ENCODE measurements around the gene CDK18. TPM values are rescaled to one million over a fixed set of nuclear protein-coding genes. Genes with fewer than 3 reads are reported as not detected.

Gene CDK18
- total and polyA plus RNA-seq, 2 of the 8 experiments (the other 6 are each of a cell fraction or from before 2014, with no cell fraction given): 31.2 to 44.0 TPM

- no peak for TF ChIP-seq POLR2AphosphoS5 (IDR thresholded peaks at IDR 0.05; ENCODE audit: low read depth, low read length)
- TF ChIP-seq CEBPB (IDR thresholded peaks at IDR 0.05; ENCODE audit: low read depth, low read length): no peak
- no peak for TF ChIP-seq CHD1 (IDR thresholded peaks at IDR 0.05; ENCODE audit: low read depth, low read length)
Measured at GRCh38 chr1:205500240-205501233, 3.9 kb upstream of the CDK18 start (continued).
